Measurements from ENCODE around the gene PRR22. TPM values are rescaled to one million over a fixed set of nuclear protein-coding genes. Genes with fewer than 3 reads are reported as not detected.

PRR22 gene
- total RNA-seq, 2 experiments from 2014 or later, result 4.4 to 5.0 TPM

DNA sequence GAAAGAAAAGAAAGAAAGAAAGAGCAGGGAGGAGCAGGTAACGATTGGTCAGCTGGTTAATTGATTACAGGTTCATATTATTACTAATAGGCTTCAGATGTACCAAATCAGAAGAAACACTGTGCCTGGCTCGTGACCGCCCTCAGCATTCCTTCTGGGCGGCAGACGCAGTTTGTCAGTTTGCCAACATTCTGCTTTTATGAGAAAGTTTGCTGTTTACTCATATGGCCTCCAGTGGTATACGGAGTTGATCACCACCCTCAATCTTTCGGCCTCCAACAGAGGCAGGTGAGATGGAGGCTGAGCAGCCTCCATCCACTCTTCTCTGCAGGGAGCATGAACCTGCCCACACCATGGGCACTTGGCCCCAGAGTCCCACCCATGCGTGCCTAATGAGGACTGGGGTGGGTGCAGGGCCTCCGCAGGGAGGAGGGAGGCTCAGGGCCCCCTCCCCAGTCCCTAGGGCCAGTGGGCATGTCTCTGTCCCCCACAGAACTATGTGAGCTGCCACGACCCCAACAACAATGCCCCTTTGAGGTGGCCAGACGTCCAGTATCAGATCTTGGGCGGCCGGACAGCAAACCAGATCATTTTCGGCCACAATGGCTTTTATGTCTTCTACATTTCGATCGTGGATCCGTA is 8.8 kb downstream of the PRR22 start:
- TF ChIP-seq, protein P1, sequence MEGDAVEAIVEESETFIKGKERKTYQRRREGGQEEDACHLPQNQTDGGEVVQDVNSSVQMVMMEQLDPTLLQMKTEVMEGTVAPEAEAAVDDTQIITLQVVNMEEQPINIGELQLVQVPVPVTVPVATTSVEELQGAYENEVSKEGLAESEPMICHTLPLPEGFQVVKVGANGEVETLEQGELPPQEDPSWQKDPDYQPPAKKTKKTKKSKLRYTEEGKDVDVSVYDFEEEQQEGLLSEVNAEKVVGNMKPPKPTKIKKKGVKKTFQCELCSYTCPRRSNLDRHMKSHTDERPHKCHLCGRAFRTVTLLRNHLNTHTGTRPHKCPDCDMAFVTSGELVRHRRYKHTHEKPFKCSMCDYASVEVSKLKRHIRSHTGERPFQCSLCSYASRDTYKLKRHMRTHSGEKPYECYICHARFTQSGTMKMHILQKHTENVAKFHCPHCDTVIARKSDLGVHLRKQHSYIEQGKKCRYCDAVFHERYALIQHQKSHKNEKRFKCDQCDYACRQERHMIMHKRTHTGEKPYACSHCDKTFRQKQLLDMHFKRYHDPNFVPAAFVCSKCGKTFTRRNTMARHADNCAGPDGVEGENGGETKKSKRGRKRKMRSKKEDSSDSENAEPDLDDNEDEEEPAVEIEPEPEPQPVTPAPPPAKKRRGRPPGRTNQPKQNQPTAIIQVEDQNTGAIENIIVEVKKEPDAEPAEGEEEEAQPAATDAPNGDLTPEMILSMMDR (IDR thresholded peaks at IDR 0.05), result no peak
- Mint-ChIP-seq H3K9me3 (no peaks in the 10 kb centered on the region), H3K27ac (no peak overlapping the region), H3K36me3 (ENCODE audit: low read depth) (no peaks in the 10 kb centered on the region), H3K27me3 (no peaks in the 10 kb centered on the region), H3K4me3 (no peak overlapping the region), H3K4me1 (ENCODE audit: low read depth) (no peaks in the 10 kb centered on the region)
- DNase-seq, result no peak
- CTCF ChIA-PET, result no interaction called here
- ATAC-seq, result no peak
- intact Hi-C loops (cut with micrococcal nuclease), result no loop called here
- POLR2A ChIA-PET, result interaction anchor here (0.6 kb wide), 1 partner anchor 135 kb away, joined by 3 read pairs; no protein-coding TSS in a partner anchor

DNA sequence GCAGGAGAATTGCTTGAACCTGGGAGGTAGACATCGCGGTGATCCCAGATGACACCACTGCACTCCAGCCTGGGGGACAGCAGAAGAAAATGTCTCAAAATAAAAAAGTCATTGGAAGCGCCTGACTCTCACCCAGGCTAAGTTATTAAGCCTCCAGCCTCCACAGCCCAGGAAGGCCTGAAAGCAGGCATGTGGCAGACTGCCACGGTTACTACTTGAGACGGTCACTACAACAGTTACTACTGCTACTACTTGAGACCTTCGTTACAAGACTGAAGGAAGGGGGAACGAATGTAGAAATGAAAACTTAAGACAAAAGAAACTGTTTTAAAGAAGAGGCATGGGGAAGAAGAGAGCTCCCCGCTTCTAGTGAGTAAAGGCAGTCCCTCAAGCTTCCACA is 9.6 kb downstream of the PRR22 start:
- H3K4me3 Mint-ChIP-seq, result no peak overlapping the region
- no peaks in the 10 kb centered on the region for H3K27me3 Mint-ChIP-seq
- DNase-seq (no peak), ATAC-seq (no peak)
- no peaks in the 10 kb centered on the region for H3K36me3 Mint-ChIP-seq (ENCODE audit: low read depth)
- H3K4me1 Mint-ChIP-seq (ENCODE audit: low read depth), result no peaks in the 10 kb centered on the region
- H3K27ac Mint-ChIP-seq, result no peak overlapping the region
- H3K9me3 Mint-ChIP-seq, result no peaks in the 10 kb centered on the region
- intact Hi-C loops (cut with micrococcal nuclease), result no loop called here
- POLR2A ChIA-PET, result interaction anchor here (0.6 to 1.0 kb wide), 2 partner anchors 9 to 134 kb away, joined by 3 to 5 read pairs; partner anchors contain the start of gene PRR22
- TF ChIP-seq, protein P1 (IDR thresholded peaks at IDR 0.05), result no peak
- CTCF ChIA-PET, result interaction anchor here (1.5 kb wide), 1 partner anchor 18 kb away, joined by 3 read pairs; no protein-coding TSS in a partner anchor

DNA sequence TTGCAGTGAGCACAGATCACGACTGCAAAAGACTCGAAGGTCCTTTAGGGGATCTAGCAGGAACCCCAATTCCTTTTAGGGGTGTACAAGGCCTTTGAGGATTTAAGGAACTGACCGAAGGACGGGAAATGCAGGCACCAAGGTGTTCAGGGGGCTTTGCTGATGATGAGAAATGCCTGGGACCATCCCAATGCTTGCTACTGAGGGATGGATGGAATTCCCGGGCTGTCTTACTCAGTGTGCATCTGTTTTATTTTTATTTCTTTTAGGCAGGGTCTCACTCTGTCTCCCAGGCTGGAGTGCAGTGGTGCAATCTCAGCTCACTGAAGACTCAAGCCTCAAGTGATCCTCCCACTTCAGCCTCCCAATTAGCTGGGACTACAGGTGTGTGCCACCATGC is 11.3 kb downstream of the PRR22 start:
- no peaks in the 10 kb centered on the region for H3K36me3 Mint-ChIP-seq (ENCODE audit: low read depth)
- POLR2A ChIA-PET, result no interaction called here
- no peaks in the 10 kb centered on the region for H3K27me3 Mint-ChIP-seq
- no peaks in the 10 kb centered on the region for H3K9me3 Mint-ChIP-seq
- intact Hi-C loops (cut with micrococcal nuclease), result no loop called here
- H3K4me1 Mint-ChIP-seq (ENCODE audit: low read depth), result no peaks in the 10 kb centered on the region
- DNase-seq, result no peak
- TF ChIP-seq, protein P1 (IDR thresholded peaks at IDR 0.05), result no peak
- CTCF ChIA-PET, result interaction anchor here (0.6 kb wide), 1 partner anchor 849 kb away, joined by 3 read pairs; no protein-coding TSS in a partner anchor
- H3K4me3 Mint-ChIP-seq, result no peak overlapping the region
- no peak for ATAC-seq
- no peak overlapping the region for H3K27ac Mint-ChIP-seq

DNA sequence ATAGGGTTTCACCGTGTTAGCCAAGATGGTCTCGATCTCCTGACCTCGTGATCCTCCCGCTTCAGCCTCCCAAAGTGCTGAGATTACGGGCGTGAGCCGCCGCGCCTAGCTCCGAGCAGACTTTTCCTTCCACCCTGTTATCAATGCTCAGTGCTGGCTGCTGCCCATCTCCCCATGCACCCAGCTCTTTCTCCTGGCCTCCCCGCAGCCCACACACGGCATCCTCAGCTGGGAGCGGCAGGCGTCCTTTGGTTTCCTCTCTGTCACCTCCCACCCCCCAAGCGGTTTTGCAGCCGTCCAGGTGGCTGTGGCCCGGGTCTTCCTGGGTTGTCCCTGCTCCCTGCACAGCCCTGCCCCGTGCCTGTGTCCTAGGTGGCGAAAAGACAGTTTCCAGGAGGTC is 12.1 kb downstream of the PRR22 start:
- TF ChIP-seq, protein P1 (IDR thresholded peaks at IDR 0.05), result no peak
- POLR2A ChIA-PET, result no interaction called here

DNA sequence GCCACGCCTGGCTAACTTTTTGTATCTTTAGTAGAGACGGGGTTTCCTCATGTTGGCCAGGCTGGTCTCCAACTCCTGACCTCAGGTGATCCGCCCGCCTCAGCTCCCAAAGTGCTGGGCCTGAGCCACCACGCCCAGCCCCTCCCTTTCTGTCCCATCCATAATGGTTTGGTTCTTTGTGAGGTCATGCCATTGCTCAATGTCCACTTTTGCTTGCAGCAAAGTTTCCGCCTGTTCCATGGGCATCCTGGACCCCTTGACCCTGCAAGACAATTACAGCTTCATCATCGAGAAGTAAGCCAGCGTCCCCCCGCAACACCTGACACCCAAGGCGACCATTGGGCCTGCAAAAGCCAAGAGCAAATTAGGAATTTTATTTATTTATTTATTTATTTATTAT is 16.6 kb downstream of the PRR22 start:
- Mint-ChIP-seq H3K27ac (no peak overlapping the region), H3K4me1 (ENCODE audit: low read depth) (no peaks in the 10 kb centered on the region), H3K36me3 (ENCODE audit: low read depth) (no peaks in the 10 kb centered on the region), H3K9me3 (no peaks in the 10 kb centered on the region), H3K27me3 (no peaks in the 10 kb centered on the region), H3K4me3 (no peak overlapping the region)
- ATAC-seq, result no peak
- CTCF ChIA-PET, result no interaction called here
- POLR2A ChIA-PET, result interaction anchor here (0.6 kb wide), 1 partner anchor 889 kb away, joined by 3 read pairs; no protein-coding TSS in a partner anchor
- TF ChIP-seq, protein P1 (IDR thresholded peaks at IDR 0.05), result no peak
- no peak for DNase-seq
- intact Hi-C loops (cut with micrococcal nuclease), result no loop called here

More for the DNA sequence above, 12.1 kb downstream of the PRR22 start:
- Mint-ChIP-seq H3K27me3 (no peaks in the 10 kb centered on the region), H3K4me3 (no peak overlapping the region), H3K4me1 (ENCODE audit: low read depth) (no peaks in the 10 kb centered on the region), H3K9me3 (no peaks in the 10 kb centered on the region), H3K36me3 (ENCODE audit: low read depth) (no peaks in the 10 kb centered on the region), H3K27ac (no peak overlapping the region)
- intact Hi-C loops (cut with micrococcal nuclease), result no loop called here
- no peak for DNase-seq
- CTCF ChIA-PET, result no interaction called here
- ATAC-seq, result no peak
